ENCODE measurements around the gene HIGD1A. TPM values are rescaled to one million over a fixed set of nuclear protein-coding genes. Genes with fewer than 3 reads are reported as not detected.

The HIGD1A gene
- polyA plus RNA-seq, 1 of the 3 experiments (the other 2 are of a cell fraction): 72.1 TPM

GRCh38 chr3:42734263-42734860, 69.9 kb downstream of the HIGD1A start:
- Histone ChIP-seq H3F3A (replicated peaks; ENCODE audit: insufficient read depth) (no peaks in the 10 kb centered on the region), H3K9ac (no peak overlapping the region), H2AFZ (ENCODE audit: low read depth) (no peak overlapping the region), H3K36me3 (replicated peaks in 1 of 2; ENCODE audit: control insufficient read depth in 1 of 2, insufficient read depth in 2 of 2, low read length in 1 of 2) (no peaks in the 10 kb centered on the region), H3K27ac (ENCODE audit: low read depth in 2 of 2, low read length in 1 of 2) (no peak overlapping the region), H3K79me2 (ENCODE audit: insufficient read depth) (no peaks in the 10 kb centered on the region), H3K9me2 (no peaks in the 10 kb centered on the region), H3K4me3 (ENCODE audit: low read depth in 2 of 2, low read length in 1 of 2) (no peak overlapping the region), H3K27me3 (ENCODE audit: insufficient read depth) (no peaks in the 10 kb centered on the region; the same call in 1 of the 2 replicates), H3K4me2 (no peak overlapping the region), H3K4me1 (ENCODE audit: control insufficient read depth in 1 of 2, insufficient read depth in 2 of 2, low read depth in 1 of 2, low read length in 1 of 2) (peaks cover 0 to 10% of the 10 kb centered on the region in 2 experiments; a peak in 1 of 4 replicates), H4K20me1 (ENCODE audit: insufficient read depth) (no peaks in the 10 kb centered on the region), H3K9me3 (no peaks in the 10 kb centered on the region)
- ChIA-PET CTCF (interaction anchor here (1.3 to 3.3 kb wide), 3 partner anchors 10 to 85 kb away, joined by 3 to 16 read pairs (median 11); no protein-coding TSS in a partner anchor), POLR2A (no interaction called here)
- WGBS (ENCODE audit: low lambda C conversion rate): 46% methylated on average over 4 of the region's 6 CpGs
- DNase-seq: no peak
- no peak for TF ChIP-seq MXI1 (IDR thresholded peaks at IDR 0.05; ENCODE audit: low read depth, low read length)
- TF ChIP-seq GABPA (IDR thresholded peaks at IDR 0.05; ENCODE audit: low read depth): no peak
- TF ChIP-seq RXRA (IDR thresholded peaks at IDR 0.05; ENCODE audit: borderline replicate concordance, low read depth): no peak
- no peak for TF ChIP-seq SMC3 (IDR thresholded peaks at IDR 0.05; ENCODE audit: low read depth, low read length)
- TF ChIP-seq ELF1 (IDR thresholded peaks at IDR 0.05): no peak
- no peak for TF ChIP-seq EZH2phosphoT487 (IDR thresholded peaks at IDR 0.05; ENCODE audit: borderline replicate concordance, low read depth)
- TF ChIP-seq RCOR1 (IDR thresholded peaks at IDR 0.05; ENCODE audit: low read length): no peak
- TF ChIP-seq TAF1 (IDR thresholded peaks at IDR 0.05; ENCODE audit: borderline replicate concordance, low read depth, low read length): no peak
- no peak for TF ChIP-seq MEF2A (IDR thresholded peaks at IDR 0.05; ENCODE audit: borderline replicate concordance, low read depth)
- no peak for TF ChIP-seq SIN3A (IDR thresholded peaks at IDR 0.05; ENCODE audit: borderline replicate concordance, low read depth, low read length)
- no peak for TF ChIP-seq FOSL2 (IDR thresholded peaks at IDR 0.05; ENCODE audit: borderline replicate concordance, low read depth)

GRCh38 chr3:42733501-42734262, 70.6 kb downstream of the HIGD1A start:
- Histone ChIP-seq H3K9ac (no peak overlapping the region), H3K36me3 (replicated peaks in 1 of 2; ENCODE audit: control insufficient read depth in 1 of 2, insufficient read depth in 2 of 2, low read length in 1 of 2) (no peaks in the 10 kb centered on the region), H3K27ac (ENCODE audit: low read depth in 2 of 2, low read length in 1 of 2) (no peak overlapping the region), H3K9me3 (no peaks in the 10 kb centered on the region), H3F3A (replicated peaks; ENCODE audit: insufficient read depth) (no peaks in the 10 kb centered on the region), H3K9me2 (no peaks in the 10 kb centered on the region), H2AFZ (ENCODE audit: low read depth) (no peak overlapping the region), H3K4me2 (no peak overlapping the region), H4K20me1 (ENCODE audit: insufficient read depth) (no peaks in the 10 kb centered on the region), H3K27me3 (ENCODE audit: insufficient read depth) (no peaks in the 10 kb centered on the region; the same call in 1 of the 2 replicates), H3K4me1 (ENCODE audit: control insufficient read depth in 1 of 2, insufficient read depth in 2 of 2, low read depth in 1 of 2, low read length in 1 of 2) (peaks cover 0 to 12% of the 10 kb centered on the region in 2 experiments; a peak in 1 of 4 replicates), H3K4me3 (ENCODE audit: low read depth in 2 of 2, low read length in 1 of 2) (no peak overlapping the region), H3K79me2 (ENCODE audit: insufficient read depth) (no peaks in the 10 kb centered on the region)
- 60% methylated on average over 11 of the region's 13 CpGs for WGBS (ENCODE audit: low lambda C conversion rate)
- no peak for TF ChIP-seq RFX5 (IDR thresholded peaks at IDR 0.05; ENCODE audit: low read length)
- TF ChIP-seq FOXM1 (IDR thresholded peaks at IDR 0.05; ENCODE audit: low read depth): no peak
- no peak for TF ChIP-seq RAD21 (IDR thresholded peaks at IDR 0.05; ENCODE audit: low read length)
- TF ChIP-seq TCF12 (IDR thresholded peaks at IDR 0.05): no peak
- ChIA-PET CTCF (interaction anchor here (0.9 to 3.3 kb wide), 2 partner anchors 11 to 14 kb away, joined by 3 to 16 read pairs; no protein-coding TSS in a partner anchor), POLR2A (no interaction called here)
- no peak for DNase-seq

Small RNAs within 50 kb of the gene (small RNA-seq; reads per million reads assigned to genes)
- gene CCDC13: 0 to 2.3 (median 0) reads per million in 7 experiments

Other genes starting within 250 kb of the HIGD1A start
- gene SEC22C, start 222.5 kb downstream of the HIGD1A start, polyA plus RNA-seq (2012; rRNA removed): 28.5 and 31.9 TPM in 2 replicates
- 24.1 and 31.8 TPM in 2 replicates for gene SS18L2, start 213.6 kb downstream of the HIGD1A start, polyA plus RNA-seq (2012; rRNA removed)
- 19.2 and 26.9 TPM in 2 replicates for gene NKTR, start 203.8 kb downstream of the HIGD1A start, polyA plus RNA-seq (2012; rRNA removed)
- 9.9 and 13.0 TPM in 2 replicates for gene ZBTB47, start 150.8 kb downstream of the HIGD1A start, polyA plus RNA-seq (2012; rRNA removed)
- gene KLHL40, start 119.0 kb downstream of the HIGD1A start, polyA plus RNA-seq (2012; rRNA removed): not detected in 2 replicates
- not detected in 2 replicates for gene HHATL, start 101.7 kb downstream of the HIGD1A start, polyA plus RNA-seq (2012; rRNA removed)
- gene CCDC13, start 31.2 kb downstream of the HIGD1A start, polyA plus RNA-seq (2012; rRNA removed): 0.66 and 1.3 TPM in 2 replicates
- gene ACKR2, start 5.0 kb upstream of the HIGD1A start, polyA plus RNA-seq (2012; rRNA removed): 0.10 and 0.11 TPM in 2 replicates
- not detected in 2 replicates for gene CYP8B1, start 71.4 kb upstream of the HIGD1A start, polyA plus RNA-seq (2012; rRNA removed)
- gene ZNF662, start 101.7 kb upstream of the HIGD1A start, polyA plus RNA-seq (2012; rRNA removed): 0.30 and 0.44 TPM in 2 replicates
- gene GASK1A, start 174.8 kb upstream of the HIGD1A start, polyA plus RNA-seq (2012; rRNA removed): not detected in 2 replicates

Measured in SK-N-SH (cell line).